GM23338 (cell line): ENCODE measurements around the gene UTS2R.

Experiments
- CREB1 ChIP-seq: fragments of 250-450 bp; sonication (Bioruptor Pico); IDR thresholded peaks from 2 replicates; pipeline ENCODE4 v1.5.0; 2020; ENCODE audit warnings: low read depth, mild to moderate bottlenecking, moderate library complexity
- EZH2 ChIP-seq: fragments of 200-600 bp; sonication (generic); IDR thresholded peaks from one replicate; pipeline ENCODE4 v1.8.0; 2017; ENCODE audit warnings: antibody characterized with exemption, mild to moderate bottlenecking, low read depth; ENCODE audit not compliant: unreplicated experiment
- EZH2phosphoT487 ChIP-seq: fragments of 200-600 bp; sonication (generic); IDR thresholded peaks from one replicate; pipeline ENCODE4 v1.8.1; 2018; ENCODE audit warnings: antibody characterized with exemption; ENCODE audit not compliant: unreplicated experiment
- JUNB ChIP-seq: IDR thresholded peaks from one replicate; pipeline ENCODE4 v1.6.1; 2016; ENCODE audit warnings: antibody characterized with exemption; ENCODE audit not compliant: unreplicated experiment
- POLR2AphosphoS5 ChIP-seq: IDR thresholded peaks from 2 replicates; pipeline ENCODE4 v1.6.1; 2016; ENCODE audit warnings: antibody characterized with exemption, low read depth
- STAT1 ChIP-seq: IDR thresholded peaks from one replicate; pipeline ENCODE4 v1.6.1; 2016; ENCODE audit warnings: antibody characterized with exemption; ENCODE audit not compliant: unreplicated experiment
- ZNF114 ChIP-seq: fragments of 250-450 bp; sonication (Bioruptor Pico); IDR thresholded peaks from 2 replicates; pipeline ENCODE4 v1.5.0; 2020; ENCODE audit warnings: mild to moderate bottlenecking, moderate library complexity
- ZNF331 ChIP-seq: fragments of 250-450 bp; sonication (Bioruptor Pico); IDR thresholded peaks from 2 replicates; pipeline ENCODE4 v1.5.0; 2020; ENCODE audit warnings: low read depth, mild to moderate bottlenecking, moderate library complexity
- TF ChIP-seq, protein P1 (sequence below), 2 experiments: fragments of 200-600 bp in 1 of 2; sonication (generic) in 1 of 2; conservative IDR thresholded peaks; 2 replicates each; pipeline versions ENCODE4 v1.5.1 to v1.6.1; 2016 to 2017; ENCODE audit warnings: antibody characterized with exemption in 2 of 2, low read depth in 2 of 2, mild to moderate bottlenecking in 2 of 2, moderate library complexity in 1 of 2
- TF ChIP-seq, protein P2 (sequence below): IDR thresholded peaks from one replicate; pipeline ENCODE4 v1.6.1; 2018; ENCODE audit warnings: antibody characterized with exemption; ENCODE audit not compliant: unreplicated experiment
- TF ChIP-seq, protein P3 (sequence below): fragments of 250-450 bp; sonication (Bioruptor Pico); IDR thresholded peaks from 2 replicates; pipeline ENCODE4 v1.5.0; 2020; ENCODE audit warnings: mild to moderate bottlenecking, moderate library complexity
- TF ChIP-seq, protein P4 (sequence below): IDR thresholded peaks from 2 replicates; pipeline ENCODE4 v1.6.1; 2016; ENCODE audit warnings: antibody characterized with exemption

DNA sequence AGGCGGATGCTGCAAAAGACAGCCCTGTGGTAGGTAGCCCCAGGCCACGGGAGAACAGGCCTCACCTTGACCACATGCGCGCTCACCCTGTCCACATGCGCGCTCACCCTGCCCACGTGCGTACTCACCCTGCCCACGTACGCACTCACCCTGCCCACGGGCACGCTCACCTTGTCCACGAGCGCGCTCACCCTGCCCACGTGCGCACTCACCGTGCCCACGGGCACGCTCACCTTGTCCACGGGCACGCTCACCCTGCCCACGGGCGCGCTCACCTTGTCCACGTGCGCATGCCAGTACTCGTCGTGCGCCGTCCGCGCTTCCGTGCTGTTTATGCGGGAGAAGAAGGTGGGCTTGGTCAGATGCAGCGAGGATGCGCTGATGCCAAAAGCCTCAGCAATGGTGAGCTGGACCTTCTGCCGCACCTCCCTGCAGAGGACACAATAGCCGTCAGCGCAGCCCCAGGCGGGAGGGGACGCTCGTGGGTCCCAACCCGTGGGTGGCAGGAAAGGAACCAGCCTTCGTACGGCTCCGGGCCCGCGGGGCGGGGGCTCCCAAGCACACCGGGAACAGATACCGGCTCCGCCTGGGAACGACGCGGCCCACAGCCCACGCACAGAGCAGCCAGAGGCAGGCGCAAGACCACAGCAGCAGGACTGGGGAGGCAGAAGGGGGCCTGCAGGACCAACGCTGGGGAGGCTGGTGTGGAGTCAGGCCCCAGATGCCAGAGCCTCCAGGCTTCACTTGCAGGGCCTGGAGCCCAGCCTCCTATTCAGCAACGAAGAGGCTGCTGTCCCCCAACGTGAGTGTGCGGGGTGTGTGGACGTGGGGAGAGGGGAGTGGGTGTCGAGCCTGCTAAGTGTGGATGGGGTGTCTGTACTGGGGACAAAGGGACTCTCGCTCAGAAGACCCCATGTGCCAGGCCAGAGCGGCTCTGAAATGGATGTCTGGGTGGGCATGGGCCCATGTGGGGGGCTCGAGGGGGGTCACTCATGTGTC, 32.4 kb downstream of the UTS2R start:
- TF ChIP-seq EZH2 (no peak), CREB1 (CRISPR knock-in tag) (no peak), POLR2AphosphoS5 (no peak), EZH2phosphoT487 (no peak), ZNF331 (CRISPR knock-in tag) (no peak), JUNB (no peak), STAT1 (no peak), ZNF114 (CRISPR knock-in tag) (no peak)
- TF ChIP-seq, protein P1, sequence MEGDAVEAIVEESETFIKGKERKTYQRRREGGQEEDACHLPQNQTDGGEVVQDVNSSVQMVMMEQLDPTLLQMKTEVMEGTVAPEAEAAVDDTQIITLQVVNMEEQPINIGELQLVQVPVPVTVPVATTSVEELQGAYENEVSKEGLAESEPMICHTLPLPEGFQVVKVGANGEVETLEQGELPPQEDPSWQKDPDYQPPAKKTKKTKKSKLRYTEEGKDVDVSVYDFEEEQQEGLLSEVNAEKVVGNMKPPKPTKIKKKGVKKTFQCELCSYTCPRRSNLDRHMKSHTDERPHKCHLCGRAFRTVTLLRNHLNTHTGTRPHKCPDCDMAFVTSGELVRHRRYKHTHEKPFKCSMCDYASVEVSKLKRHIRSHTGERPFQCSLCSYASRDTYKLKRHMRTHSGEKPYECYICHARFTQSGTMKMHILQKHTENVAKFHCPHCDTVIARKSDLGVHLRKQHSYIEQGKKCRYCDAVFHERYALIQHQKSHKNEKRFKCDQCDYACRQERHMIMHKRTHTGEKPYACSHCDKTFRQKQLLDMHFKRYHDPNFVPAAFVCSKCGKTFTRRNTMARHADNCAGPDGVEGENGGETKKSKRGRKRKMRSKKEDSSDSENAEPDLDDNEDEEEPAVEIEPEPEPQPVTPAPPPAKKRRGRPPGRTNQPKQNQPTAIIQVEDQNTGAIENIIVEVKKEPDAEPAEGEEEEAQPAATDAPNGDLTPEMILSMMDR (conservative IDR thresholded peaks at IDR 0.05; ENCODE audit: low read depth in 2 of 2): no peak
- TF ChIP-seq, protein P2, sequence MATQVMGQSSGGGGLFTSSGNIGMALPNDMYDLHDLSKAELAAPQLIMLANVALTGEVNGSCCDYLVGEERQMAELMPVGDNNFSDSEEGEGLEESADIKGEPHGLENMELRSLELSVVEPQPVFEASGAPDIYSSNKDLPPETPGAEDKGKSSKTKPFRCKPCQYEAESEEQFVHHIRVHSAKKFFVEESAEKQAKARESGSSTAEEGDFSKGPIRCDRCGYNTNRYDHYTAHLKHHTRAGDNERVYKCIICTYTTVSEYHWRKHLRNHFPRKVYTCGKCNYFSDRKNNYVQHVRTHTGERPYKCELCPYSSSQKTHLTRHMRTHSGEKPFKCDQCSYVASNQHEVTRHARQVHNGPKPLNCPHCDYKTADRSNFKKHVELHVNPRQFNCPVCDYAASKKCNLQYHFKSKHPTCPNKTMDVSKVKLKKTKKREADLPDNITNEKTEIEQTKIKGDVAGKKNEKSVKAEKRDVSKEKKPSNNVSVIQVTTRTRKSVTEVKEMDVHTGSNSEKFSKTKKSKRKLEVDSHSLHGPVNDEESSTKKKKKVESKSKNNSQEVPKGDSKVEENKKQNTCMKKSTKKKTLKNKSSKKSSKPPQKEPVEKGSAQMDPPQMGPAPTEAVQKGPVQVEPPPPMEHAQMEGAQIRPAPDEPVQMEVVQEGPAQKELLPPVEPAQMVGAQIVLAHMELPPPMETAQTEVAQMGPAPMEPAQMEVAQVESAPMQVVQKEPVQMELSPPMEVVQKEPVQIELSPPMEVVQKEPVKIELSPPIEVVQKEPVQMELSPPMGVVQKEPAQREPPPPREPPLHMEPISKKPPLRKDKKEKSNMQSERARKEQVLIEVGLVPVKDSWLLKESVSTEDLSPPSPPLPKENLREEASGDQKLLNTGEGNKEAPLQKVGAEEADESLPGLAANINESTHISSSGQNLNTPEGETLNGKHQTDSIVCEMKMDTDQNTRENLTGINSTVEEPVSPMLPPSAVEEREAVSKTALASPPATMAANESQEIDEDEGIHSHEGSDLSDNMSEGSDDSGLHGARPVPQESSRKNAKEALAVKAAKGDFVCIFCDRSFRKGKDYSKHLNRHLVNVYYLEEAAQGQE: no peak
- TF ChIP-seq, protein P3, sequence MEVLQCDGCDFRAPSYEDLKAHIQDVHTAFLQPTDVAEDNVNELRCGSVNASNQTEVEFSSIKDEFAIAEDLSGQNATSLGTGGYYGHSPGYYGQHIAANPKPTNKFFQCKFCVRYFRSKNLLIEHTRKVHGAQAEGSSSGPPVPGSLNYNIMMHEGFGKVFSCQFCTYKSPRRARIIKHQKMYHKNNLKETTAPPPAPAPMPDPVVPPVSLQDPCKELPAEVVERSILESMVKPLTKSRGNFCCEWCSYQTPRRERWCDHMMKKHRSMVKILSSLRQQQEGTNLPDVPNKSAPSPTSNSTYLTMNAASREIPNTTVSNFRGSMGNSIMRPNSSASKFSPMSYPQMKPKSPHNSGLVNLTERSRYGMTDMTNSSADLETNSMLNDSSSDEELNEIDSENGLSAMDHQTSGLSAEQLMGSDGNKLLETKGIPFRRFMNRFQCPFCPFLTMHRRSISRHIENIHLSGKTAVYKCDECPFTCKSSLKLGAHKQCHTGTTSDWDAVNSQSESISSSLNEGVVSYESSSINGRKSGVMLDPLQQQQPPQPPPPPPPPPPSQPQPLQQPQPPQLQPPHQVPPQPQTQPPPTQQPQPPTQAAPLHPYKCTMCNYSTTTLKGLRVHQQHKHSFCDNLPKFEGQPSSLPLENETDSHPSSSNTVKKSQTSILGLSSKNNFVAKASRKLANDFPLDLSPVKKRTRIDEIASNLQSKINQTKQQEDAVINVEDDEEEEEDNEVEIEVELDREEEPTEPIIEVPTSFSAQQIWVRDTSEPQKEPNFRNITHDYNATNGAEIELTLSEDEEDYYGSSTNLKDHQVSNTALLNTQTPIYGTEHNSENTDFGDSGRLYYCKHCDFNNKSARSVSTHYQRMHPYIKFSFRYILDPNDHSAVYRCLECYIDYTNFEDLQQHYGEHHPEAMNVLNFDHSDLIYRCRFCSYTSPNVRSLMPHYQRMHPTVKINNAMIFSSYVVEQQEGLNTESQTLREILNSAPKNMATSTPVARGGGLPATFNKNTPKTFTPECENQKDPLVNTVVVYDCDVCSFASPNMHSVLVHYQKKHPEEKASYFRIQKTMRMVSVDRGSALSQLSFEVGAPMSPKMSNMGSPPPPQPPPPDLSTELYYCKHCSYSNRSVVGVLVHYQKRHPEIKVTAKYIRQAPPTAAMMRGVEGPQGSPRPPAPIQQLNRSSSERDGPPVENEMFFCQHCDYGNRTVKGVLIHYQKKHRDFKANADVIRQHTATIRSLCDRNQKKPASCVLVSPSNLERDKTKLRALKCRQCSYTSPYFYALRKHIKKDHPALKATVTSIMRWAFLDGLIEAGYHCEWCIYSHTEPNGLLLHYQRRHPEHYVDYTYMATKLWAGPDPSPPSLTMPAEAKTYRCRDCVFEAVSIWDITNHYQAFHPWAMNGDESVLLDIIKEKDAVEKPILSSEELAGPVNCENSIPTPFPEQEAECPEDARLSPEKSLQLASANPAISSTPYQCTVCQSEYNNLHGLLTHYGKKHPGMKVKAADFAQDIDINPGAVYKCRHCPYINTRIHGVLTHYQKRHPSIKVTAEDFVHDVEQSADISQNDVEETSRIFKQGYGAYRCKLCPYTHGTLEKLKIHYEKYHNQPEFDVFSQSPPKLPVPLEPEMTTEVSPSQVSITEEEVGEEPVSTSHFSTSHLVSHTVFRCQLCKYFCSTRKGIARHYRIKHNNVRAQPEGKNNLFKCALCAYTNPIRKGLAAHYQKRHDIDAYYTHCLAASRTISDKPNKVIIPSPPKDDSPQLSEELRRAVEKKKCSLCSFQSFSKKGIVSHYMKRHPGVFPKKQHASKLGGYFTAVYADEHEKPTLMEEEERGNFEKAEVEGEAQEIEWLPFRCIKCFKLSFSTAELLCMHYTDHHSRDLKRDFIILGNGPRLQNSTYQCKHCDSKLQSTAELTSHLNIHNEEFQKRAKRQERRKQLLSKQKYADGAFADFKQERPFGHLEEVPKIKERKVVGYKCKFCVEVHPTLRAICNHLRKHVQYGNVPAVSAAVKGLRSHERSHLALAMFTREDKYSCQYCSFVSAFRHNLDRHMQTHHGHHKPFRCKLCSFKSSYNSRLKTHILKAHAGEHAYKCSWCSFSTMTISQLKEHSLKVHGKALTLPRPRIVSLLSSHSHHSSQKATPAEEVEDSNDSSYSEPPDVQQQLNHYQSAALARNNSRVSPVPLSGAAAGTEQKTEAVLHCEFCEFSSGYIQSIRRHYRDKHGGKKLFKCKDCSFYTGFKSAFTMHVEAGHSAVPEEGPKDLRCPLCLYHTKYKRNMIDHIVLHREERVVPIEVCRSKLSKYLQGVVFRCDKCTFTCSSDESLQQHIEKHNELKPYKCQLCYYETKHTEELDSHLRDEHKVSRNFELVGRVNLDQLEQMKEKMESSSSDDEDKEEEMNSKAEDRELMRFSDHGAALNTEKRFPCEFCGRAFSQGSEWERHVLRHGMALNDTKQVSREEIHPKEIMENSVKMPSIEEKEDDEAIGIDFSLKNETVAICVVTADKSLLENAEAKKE: no peak
- TF ChIP-seq, protein P4, sequence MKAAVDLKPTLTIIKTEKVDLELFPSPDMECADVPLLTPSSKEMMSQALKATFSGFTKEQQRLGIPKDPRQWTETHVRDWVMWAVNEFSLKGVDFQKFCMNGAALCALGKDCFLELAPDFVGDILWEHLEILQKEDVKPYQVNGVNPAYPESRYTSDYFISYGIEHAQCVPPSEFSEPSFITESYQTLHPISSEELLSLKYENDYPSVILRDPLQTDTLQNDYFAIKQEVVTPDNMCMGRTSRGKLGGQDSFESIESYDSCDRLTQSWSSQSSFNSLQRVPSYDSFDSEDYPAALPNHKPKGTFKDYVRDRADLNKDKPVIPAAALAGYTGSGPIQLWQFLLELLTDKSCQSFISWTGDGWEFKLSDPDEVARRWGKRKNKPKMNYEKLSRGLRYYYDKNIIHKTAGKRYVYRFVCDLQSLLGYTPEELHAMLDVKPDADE: no peak
